Hepatic stellate cell (primary cell): ENCODE measurements around the gene TANGO6.
"Not testable (repeated sequence)": the region's sequence is repeated elsewhere in the genome, so short reads cannot be mapped to it uniquely, and the experiment has no call there.

Source experiments
- DNase-seq: peaks from one replicate; pipeline ENCODE4 v3.0.0; 2011; ENCODE audit warnings: low spot score

TANGO6 gene

GRCh38 chr16:69056421-69056820 lies 213.1 kb downstream of the TANGO6 start:
- DNase-seq, result no peak

GRCh38 chr16:69057400-69058378 lies 214.4 kb downstream of the TANGO6 start:
- peak; percentile 80 for DNase-seq

GRCh38 chr16:69063491-69063890 lies 220.2 kb downstream of the TANGO6 start:
- not testable (repeated sequence) for DNase-seq

GRCh38 chr16:69064124-69064763 lies 220.9 kb downstream of the TANGO6 start:
- DNase-seq, result no peak

- DNase-seq, result no peak
Measured at GRCh38 chr16:69064764-69065313, 221.5 kb downstream of the TANGO6 start.

- no peak for DNase-seq
Measured at GRCh38 chr16:69069504-69069903, 226.2 kb downstream of the TANGO6 start.

GRCh38 chr16:69071036-69071435 lies 227.7 kb downstream of the TANGO6 start:
- no peak for DNase-seq

DNA sequence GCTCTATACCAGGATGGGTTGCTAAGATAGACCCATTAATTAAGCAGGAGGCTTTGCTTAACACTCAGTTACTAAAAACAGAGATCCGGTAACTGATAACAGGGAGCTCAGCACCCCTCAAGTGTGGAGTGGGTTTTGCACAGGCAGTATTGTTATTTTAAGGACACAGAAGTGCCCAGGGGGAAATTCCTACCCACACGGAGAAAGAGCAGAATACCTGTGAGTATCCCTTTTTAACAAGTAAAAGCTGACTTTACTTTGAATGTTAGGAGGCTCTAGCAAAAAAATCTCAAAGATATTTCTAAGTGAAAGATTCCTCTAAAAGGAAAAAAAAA lies 229.3 kb downstream of the TANGO6 start:
- DNase-seq, result no peak

DNA sequence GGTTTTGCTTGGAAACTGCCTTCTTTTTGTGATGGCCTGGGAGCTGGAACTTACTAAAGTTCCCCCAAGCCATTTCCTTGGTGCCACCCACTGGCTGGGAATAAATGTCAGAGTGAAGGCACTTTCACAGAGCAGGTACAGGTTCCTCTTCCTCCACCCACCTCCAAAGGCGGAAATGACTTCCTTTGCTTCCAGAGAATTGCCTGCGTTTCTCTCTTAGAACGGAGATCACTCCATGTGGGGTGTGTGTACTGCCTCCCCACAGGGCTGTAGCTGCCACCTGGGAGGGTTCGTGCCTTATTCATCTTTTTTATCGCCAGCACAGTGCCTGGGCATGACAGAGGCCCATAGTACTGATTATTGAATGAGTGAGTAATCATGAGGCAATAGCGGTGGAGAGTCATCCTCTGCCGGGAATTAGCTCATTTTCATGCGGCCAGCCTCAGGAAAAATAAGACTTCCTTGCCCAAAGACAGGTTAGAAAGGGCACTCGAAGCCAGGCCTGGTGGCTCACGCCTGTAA lies 229.9 kb downstream of the TANGO6 start:
- DNase-seq, result peak; percentile 47

DNA sequence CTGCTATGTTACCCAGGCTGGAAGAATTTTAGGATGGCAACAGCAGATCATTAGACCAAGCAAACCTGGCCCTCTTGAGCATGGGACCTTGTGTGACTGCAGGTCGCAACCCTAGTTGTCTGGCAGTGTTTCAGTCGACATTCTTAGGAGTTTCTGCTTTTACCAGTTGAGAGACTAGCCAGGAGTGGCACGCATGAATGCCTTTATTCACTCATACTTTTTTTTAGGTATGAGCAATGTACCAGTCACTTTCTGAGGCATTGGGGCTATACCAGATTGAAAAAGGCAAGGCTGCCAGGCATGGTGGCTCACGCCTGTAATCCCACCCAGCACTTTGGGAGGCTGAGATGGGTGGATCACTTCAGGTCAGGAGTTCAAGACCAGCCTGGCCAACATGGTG lies 233.9 kb downstream of the TANGO6 start:
- no peak for DNase-seq

DNA sequence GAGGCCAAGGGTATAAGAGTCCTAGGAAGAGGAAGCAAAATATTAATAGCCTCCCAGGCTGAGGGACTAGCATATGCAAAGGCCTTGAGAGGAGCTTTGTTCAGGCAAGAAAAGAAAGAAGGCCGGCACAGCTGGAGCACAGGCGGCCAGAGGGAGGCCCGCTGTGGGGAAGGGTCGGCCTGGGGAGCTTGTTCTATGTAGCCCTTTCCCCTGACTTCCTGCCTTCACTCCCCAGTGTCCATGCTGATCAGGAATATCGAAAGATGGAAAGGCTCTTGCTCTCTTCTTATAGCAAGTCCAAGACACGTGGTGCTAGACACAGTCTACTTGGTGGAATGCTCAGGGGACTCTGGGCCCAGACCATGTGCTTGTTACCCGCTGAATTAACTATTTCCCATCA lies 234.7 kb downstream of the TANGO6 start:
- DNase-seq, result no peak

- no peak for DNase-seq
Measured at GRCh38 chr16:69079697-69080096, 236.4 kb downstream of the TANGO6 start.

- no peak for DNase-seq
Measured at GRCh38 chr16:69083306-69083941, 240.1 kb downstream of the TANGO6 start.

DNA sequence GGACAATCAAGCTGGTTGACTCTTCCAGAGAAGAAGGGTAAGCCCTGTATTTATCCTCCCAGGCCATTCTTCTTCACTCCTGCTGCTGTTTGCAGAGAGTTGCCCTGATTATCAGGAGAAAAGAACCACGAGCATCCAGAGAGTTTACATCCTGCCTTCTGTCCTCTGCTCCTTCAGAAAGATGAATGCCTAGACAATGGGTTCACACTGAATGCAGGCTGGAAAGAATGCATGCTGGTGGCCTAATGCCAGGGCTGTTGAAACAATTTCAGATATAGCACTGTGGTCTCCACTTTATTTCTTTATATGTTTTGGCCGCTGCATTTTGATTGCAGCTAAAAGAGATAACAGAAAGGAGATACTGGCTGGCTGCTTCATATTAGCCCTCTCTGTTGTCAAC lies 241.0 kb downstream of the TANGO6 start:
- no peak for DNase-seq

- DNase-seq, result no peak
Measured at GRCh38 chr16:69085032-69085695, 241.8 kb downstream of the TANGO6 start.

- DNase-seq, result no peak
Measured at GRCh38 chr16:69087161-69087581, 243.8 kb downstream of the TANGO6 start.

DNA sequence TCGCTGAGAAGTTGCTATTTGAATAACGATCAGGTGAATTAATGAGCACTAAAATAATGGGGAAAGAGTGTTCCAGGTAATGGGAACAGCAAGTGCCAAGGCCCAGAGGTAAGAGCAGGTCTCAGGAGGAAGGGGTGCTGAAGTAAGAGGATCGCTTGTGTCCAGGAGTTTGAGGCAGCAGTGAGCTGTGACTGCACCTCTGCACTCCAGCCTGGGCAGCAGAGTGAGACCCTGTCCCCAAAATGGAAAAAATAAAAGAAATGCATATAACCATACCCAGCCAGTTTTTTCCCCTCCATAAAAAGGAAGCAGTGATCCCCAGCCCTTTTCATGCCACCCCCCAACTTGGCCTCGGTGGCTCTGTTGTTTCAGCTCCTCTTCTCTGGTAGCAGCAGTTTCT lies 245.4 kb downstream of the TANGO6 start:
- no peak for DNase-seq

- no peak for DNase-seq
Measured at GRCh38 chr16:69089091-69089910, 246.0 kb downstream of the TANGO6 start.

- DNase-seq, result no peak
Measured at GRCh38 chr16:69093974-69094373, 250.6 kb downstream of the TANGO6 start.

DNA sequence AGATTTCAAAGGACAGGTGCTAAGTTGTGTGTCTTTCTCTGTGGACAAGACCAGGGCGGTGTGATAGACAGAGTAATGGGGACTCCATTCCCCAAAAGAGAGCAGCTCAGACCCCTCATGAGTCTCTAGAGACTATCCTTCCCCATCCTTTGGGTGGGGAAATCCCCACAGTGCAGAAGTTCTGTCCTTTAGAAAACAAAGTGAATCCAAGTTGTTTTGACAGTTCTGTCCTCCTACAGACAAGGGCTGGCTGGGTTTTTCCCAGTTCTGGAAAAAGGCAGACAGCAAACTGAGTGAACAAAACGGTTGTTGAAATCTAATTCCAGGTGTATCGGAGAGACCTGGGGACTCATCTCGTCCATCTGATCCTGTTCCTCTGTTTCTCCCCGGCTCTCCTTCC lies 251.2 kb downstream of the TANGO6 start:
- no peak for DNase-seq

DNA sequence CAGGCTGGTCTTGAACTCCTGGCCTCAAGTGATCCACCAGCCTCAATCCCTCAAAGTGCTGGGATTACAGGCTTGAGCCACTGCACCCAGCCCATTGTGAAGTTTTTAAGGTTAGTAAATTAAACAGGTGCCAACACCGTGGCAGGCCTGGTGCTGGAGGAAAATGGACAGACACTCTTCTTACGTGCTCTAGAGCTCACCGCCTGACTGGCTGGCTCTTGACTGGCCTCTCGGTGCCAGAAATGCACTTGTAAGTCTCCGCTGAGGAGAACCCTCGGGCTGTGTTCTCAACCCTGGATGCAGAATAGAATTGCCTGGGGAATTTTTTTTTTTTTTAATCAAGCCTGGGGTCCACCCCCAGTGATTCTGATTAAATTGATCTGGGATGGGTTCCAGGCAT lies 251.9 kb downstream of the TANGO6 start:
- no peak for DNase-seq
